ENCODE results near the gene GRM7. TPM values are rescaled to one million over a fixed set of nuclear protein-coding genes. Genes with fewer than 3 reads are reported as not detected.

GRM7 gene
- total and polyA plus RNA-seq, 10 donors, result 0.02 to 0.20 (median 0.14) TPM; not detected in 7

- no peak for TF ChIP-seq CTCF (IDR thresholded peaks at IDR 0.05 in 8 of 11, conservative IDR thresholded peaks at IDR 0.05 in 3 of 11)
- no peak for TF ChIP-seq POLR2AphosphoS5 (IDR thresholded peaks at IDR 0.05)
- TF ChIP-seq POLR2A (IDR thresholded peaks at IDR 0.05), result no peak
- Histone ChIP-seq H3K27ac (no peak overlapping the region), H3K4me3 (no peak overlapping the region), H3K9me3 (no peaks in the 10 kb centered on the region), H3K27me3 (replicated peaks in 1 of 7) (no peaks in the 10 kb centered on the region), H3K36me3 (no peaks in the 10 kb centered on the region), H3K4me1 (no peaks in the 10 kb centered on the region)
- no peak for DNase-seq
- intact Hi-C loops (cut with DNase I; ENCODE audit: low total_unique reads), result no loop called here
- 77 to 89% (median 84%) methylated on average over 4 of the region's 4 CpGs for WGBS, 5 donors
These were observed 802.9 kb downstream of the GRM7 start for GRCh38 chr3:7663771-7664170.

- DNase-seq, result no peak
- Histone ChIP-seq H3K36me3 (no peaks in the 10 kb centered on the region), H3K27me3 (replicated peaks in 1 of 7) (no peaks in the 10 kb centered on the region), H3K4me3 (no peak overlapping the region), H3K27ac (no peak overlapping the region), H3K4me1 (no peaks in the 10 kb centered on the region), H3K9me3 (no peaks in the 10 kb centered on the region)
- intact Hi-C loops (cut with DNase I; ENCODE audit: low total_unique reads), result no loop called here
- WGBS, 5 donors, result 47 to 97% (median 93%) methylated on average over 1 of the region's 1 CpG
- TF ChIP-seq POLR2A (IDR thresholded peaks at IDR 0.05) (no peak), POLR2AphosphoS5 (IDR thresholded peaks at IDR 0.05) (no peak), CTCF (IDR thresholded peaks at IDR 0.05 in 8 of 11, conservative IDR thresholded peaks at IDR 0.05 in 3 of 11) (no peak)
These were observed 806.9 kb downstream of the GRM7 start for GRCh38 chr3:7667774-7668173.

- TF ChIP-seq POLR2AphosphoS5 (IDR thresholded peaks at IDR 0.05) (no peak), CTCF (IDR thresholded peaks at IDR 0.05 in 8 of 11, conservative IDR thresholded peaks at IDR 0.05 in 3 of 11) (no peak), POLR2A (IDR thresholded peaks at IDR 0.05) (no peak)
- no peaks in the 10 kb centered on the region for H3K4me1 ChIP-seq
- no peaks in the 10 kb centered on the region for H3K36me3 ChIP-seq
- no peaks in the 10 kb centered on the region for H3K27me3 ChIP-seq (replicated peaks in 1 of 7)
- DNase-seq, result no peak
- H3K4me3 ChIP-seq, result no peak overlapping the region
- H3K9me3 ChIP-seq, result no peaks in the 10 kb centered on the region
- intact Hi-C loops (cut with DNase I; ENCODE audit: low total_unique reads), result no loop called here
- WGBS, 5 donors, result 69 to 85% (median 77%) methylated on average over 3 of the region's 3 CpGs
- H3K27ac ChIP-seq, result no peak overlapping the region
These were observed 808.7 kb downstream of the GRM7 start for GRCh38 chr3:7669641-7670040.

GRCh38 chr3:7678521-7678920 lies 817.6 kb downstream of the GRM7 start:
- no peak for DNase-seq
- Histone ChIP-seq H3K27ac (no peak overlapping the region), H3K9me3 (no peaks in the 10 kb centered on the region), H3K36me3 (no peaks in the 10 kb centered on the region), H3K4me1 (peaks cover 0 to 8% (median 0%) of the 10 kb centered on the region in 6 donors), H3K4me3 (no peak overlapping the region), H3K27me3 (replicated peaks in 1 of 7) (no peaks in the 10 kb centered on the region)
- TF ChIP-seq CTCF (IDR thresholded peaks at IDR 0.05 in 8 of 11, conservative IDR thresholded peaks at IDR 0.05 in 3 of 11) (no peak), POLR2AphosphoS5 (IDR thresholded peaks at IDR 0.05) (no peak), POLR2A (IDR thresholded peaks at IDR 0.05) (no peak)
- intact Hi-C loops (cut with DNase I; ENCODE audit: low total_unique reads), result no loop called here
- WGBS, 5 donors, result 81 to 90% (median 82%) methylated on average over 3 of the region's 3 CpGs
